Measurements from ENCODE around the gene CAMK1D. TPM values are rescaled to one million over a fixed set of nuclear protein-coding genes. Genes with fewer than 3 reads are reported as not detected.

Gene CAMK1D
- total RNA-seq, 2 experiments from 2014 or later: 28.8 to 35.3 TPM

- Histone ChIP-seq H3K4me1 (ENCODE audit: insufficient read depth, low read length) (no peaks in the 10 kb centered on the region), H3K27ac (ENCODE audit: low read depth in 1 of 2, low read length in 2 of 2) (no peak overlapping the region), H3K4me3 (ENCODE audit: low read length) (no peak overlapping the region), H3K9me3 (ENCODE audit: control insufficient read depth in 1 of 2, insufficient read depth in 1 of 2, low read length in 2 of 2) (no peaks in the 10 kb centered on the region), H3K36me3 (ENCODE audit: insufficient read depth, low read length) (peaks cover 15% of the 10 kb centered on the region), H3K27me3 (ENCODE audit: control insufficient read depth in 1 of 2, insufficient read depth in 2 of 2, low read length in 2 of 2) (no peaks in the 10 kb centered on the region)
- ChIA-PET POLR2A (no interaction called here), CTCF (no interaction called here)
- no peak overlapping the region for H3K4me3 Mint-ChIP-seq
- H3K9me3 Mint-ChIP-seq: no peaks in the 10 kb centered on the region
- no peaks in the 10 kb centered on the region for H3K4me1 Mint-ChIP-seq (ENCODE audit: low read depth)
- TF ChIP-seq CTCF (IDR thresholded peaks at IDR 0.05): no peak
- ATAC-seq (ENCODE audit: poor library complexity) (no peak), DNase-seq (no peak)
- H3K36me3 Mint-ChIP-seq (ENCODE audit: low read depth): peaks cover 33% of the 10 kb centered on the region
- intact Hi-C loops (cut with DNase I, micrococcal nuclease): no loop called here
- no peaks in the 10 kb centered on the region for H3K27me3 Mint-ChIP-seq
- no peak overlapping the region for H3K27ac Mint-ChIP-seq
Measured at GRCh38 chr10:12757351-12757750, 408.0 kb downstream of the CAMK1D start.

GRCh38 chr10:12758271-12758670 lies 408.9 kb downstream of the CAMK1D start:
- Mint-ChIP-seq H3K4me3 (no peak overlapping the region), H3K27ac (no peak overlapping the region), H3K4me1 (ENCODE audit: low read depth) (no peaks in the 10 kb centered on the region), H3K27me3 (no peaks in the 10 kb centered on the region), H3K9me3 (no peaks in the 10 kb centered on the region), H3K36me3 (ENCODE audit: low read depth) (peaks cover 43% of the 10 kb centered on the region)
- no peaks in the 10 kb centered on the region for H3K4me1 ChIP-seq (ENCODE audit: insufficient read depth, low read length)
- POLR2A ChIA-PET: no interaction called here
- CTCF ChIA-PET: no interaction called here
- DNase-seq: no peak
- no peaks in the 10 kb centered on the region for H3K27me3 ChIP-seq (ENCODE audit: control insufficient read depth in 1 of 2, insufficient read depth in 2 of 2, low read length in 2 of 2)
- H3K36me3 ChIP-seq (ENCODE audit: insufficient read depth, low read length): peaks cover 21% of the 10 kb centered on the region
- H3K4me3 ChIP-seq (ENCODE audit: low read length): no peak overlapping the region
- no peak for ATAC-seq (ENCODE audit: poor library complexity)
- intact Hi-C loops (cut with DNase I, micrococcal nuclease): no loop called here
- H3K27ac ChIP-seq (ENCODE audit: low read depth in 1 of 2, low read length in 2 of 2): no peak overlapping the region
- no peak for TF ChIP-seq CTCF (IDR thresholded peaks at IDR 0.05)
- H3K9me3 ChIP-seq (ENCODE audit: control insufficient read depth in 1 of 2, insufficient read depth in 1 of 2, low read length in 2 of 2): no peaks in the 10 kb centered on the region

DNA sequence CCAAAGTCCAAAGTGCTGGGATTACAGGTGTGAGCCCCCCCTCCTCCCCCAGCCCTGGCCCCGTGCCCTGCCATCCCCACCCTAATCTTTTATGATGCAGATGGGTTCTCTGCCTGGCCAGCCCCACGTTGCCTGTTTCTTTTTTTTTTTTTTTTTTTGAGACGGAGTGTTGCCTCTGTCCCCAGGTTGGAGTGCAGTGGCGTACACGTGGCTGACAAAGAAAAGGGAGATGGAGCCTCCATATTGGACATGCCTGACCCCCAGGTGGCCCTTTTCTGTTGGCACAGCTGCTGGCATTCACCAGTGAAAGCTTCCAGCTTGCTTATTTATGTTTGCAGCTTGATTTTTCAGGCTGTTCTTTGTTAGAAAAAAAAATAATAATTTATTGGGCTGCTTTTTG lies 416.9 kb downstream of the CAMK1D start:
- ChIA-PET POLR2A (interaction anchor here (0.7 kb wide), 1 partner anchor 9 kb away, joined by 4 read pairs; no protein-coding TSS in a partner anchor), CTCF (no interaction called here)
- intact Hi-C loops (cut with DNase I, micrococcal nuclease): no loop called here

More for the DNA sequence above, 416.9 kb downstream of the CAMK1D start:
- peaks cover 25% of the 10 kb centered on the region for H3K36me3 ChIP-seq (ENCODE audit: insufficient read depth, low read length)
- no peak for TF ChIP-seq CTCF (IDR thresholded peaks at IDR 0.05)
- DNase-seq (no peak), ATAC-seq (ENCODE audit: poor library complexity) (no peak)
- H3K9me3 ChIP-seq (ENCODE audit: control insufficient read depth in 1 of 2, insufficient read depth in 1 of 2, low read length in 2 of 2): no peaks in the 10 kb centered on the region
- no peaks in the 10 kb centered on the region for H3K27me3 ChIP-seq (ENCODE audit: control insufficient read depth in 1 of 2, insufficient read depth in 2 of 2, low read length in 2 of 2)
- no peak overlapping the region for H3K4me3 ChIP-seq (ENCODE audit: low read length)
- Mint-ChIP-seq H3K4me3 (no peak overlapping the region), H3K27ac (no peak overlapping the region), H3K4me1 (ENCODE audit: low read depth) (no peaks in the 10 kb centered on the region), H3K9me3 (no peaks in the 10 kb centered on the region), H3K27me3 (no peaks in the 10 kb centered on the region), H3K36me3 (ENCODE audit: low read depth) (peaks cover 79% of the 10 kb centered on the region)
- no peak overlapping the region for H3K27ac ChIP-seq (ENCODE audit: low read depth in 1 of 2, low read length in 2 of 2)
- peaks cover 1% of the 10 kb centered on the region for H3K4me1 ChIP-seq (ENCODE audit: insufficient read depth, low read length)

Data from CD4-positive, alpha-beta T cell (primary cell).